ENCODE data around the gene NTNG1.

Gene NTNG1

DNA sequence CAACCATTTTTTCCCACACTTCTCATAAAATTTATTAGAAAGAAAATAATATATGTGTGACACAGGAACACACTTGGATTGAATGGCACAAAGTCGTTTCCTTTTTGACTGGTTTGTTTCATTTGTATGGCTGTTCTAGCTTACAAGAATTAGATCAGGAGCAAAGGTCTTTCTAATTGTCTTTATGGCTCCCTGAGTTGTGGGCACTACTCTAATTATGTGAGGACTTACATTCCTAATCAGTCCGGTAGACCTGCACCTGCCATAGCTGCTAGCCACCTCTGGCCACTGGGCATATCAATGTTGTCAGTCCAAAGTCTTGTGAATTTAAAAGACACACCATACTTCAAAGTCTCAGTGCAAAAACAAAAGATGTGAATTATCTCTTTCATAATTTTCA, 346.7 kb downstream of the NTNG1 start:
- H3K4me3 ChIP-seq (ENCODE audit: low read depth, low read length): no peak overlapping the region
- peaks cover 4% of the 10 kb centered on the region; the same call in 1 of the 2 replicates for H3K4me1 ChIP-seq
- H3K27me3 ChIP-seq: no peaks in the 10 kb centered on the region
- TF ChIP-seq, protein P1, sequence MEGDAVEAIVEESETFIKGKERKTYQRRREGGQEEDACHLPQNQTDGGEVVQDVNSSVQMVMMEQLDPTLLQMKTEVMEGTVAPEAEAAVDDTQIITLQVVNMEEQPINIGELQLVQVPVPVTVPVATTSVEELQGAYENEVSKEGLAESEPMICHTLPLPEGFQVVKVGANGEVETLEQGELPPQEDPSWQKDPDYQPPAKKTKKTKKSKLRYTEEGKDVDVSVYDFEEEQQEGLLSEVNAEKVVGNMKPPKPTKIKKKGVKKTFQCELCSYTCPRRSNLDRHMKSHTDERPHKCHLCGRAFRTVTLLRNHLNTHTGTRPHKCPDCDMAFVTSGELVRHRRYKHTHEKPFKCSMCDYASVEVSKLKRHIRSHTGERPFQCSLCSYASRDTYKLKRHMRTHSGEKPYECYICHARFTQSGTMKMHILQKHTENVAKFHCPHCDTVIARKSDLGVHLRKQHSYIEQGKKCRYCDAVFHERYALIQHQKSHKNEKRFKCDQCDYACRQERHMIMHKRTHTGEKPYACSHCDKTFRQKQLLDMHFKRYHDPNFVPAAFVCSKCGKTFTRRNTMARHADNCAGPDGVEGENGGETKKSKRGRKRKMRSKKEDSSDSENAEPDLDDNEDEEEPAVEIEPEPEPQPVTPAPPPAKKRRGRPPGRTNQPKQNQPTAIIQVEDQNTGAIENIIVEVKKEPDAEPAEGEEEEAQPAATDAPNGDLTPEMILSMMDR (IDR thresholded peaks at IDR 0.05; ENCODE audit: low read depth, low read length): no peak
- DNase-seq: no peak
- no peaks in the 10 kb centered on the region for H3K36me3 ChIP-seq
- H3K9me3 ChIP-seq: no peaks in the 10 kb centered on the region

DNA sequence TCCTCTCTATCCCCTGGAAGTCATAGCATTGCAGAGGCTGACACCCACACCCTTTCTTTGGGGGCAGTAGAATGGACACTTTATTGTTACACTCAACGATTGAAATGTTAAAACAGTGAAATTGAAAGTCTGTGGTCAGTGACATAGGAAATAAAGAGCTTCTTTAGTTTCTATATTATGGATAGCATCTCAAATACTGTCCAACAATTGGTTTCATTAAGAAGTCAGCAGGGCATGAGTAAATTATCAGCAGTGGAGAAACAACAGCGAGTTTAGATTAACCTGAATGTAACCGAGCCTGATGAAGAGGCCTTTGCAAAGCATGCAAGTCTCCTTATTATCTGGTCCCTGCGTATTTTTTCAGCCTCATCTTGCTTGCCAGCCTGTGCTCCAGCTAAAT, 350.7 kb downstream of the NTNG1 start:
- DNase-seq: no peak
- Histone ChIP-seq H3K27me3 (no peaks in the 10 kb centered on the region), H3K9me3 (no peaks in the 10 kb centered on the region), H3K4me3 (ENCODE audit: low read depth, low read length) (no peak overlapping the region), H3K4me1 (peaks cover 12% of the 10 kb centered on the region; the same call in 1 of the 2 replicates), H3K36me3 (no peaks in the 10 kb centered on the region)
- TF ChIP-seq, protein P1 (IDR thresholded peaks at IDR 0.05; ENCODE audit: low read depth, low read length): no peak

DNA sequence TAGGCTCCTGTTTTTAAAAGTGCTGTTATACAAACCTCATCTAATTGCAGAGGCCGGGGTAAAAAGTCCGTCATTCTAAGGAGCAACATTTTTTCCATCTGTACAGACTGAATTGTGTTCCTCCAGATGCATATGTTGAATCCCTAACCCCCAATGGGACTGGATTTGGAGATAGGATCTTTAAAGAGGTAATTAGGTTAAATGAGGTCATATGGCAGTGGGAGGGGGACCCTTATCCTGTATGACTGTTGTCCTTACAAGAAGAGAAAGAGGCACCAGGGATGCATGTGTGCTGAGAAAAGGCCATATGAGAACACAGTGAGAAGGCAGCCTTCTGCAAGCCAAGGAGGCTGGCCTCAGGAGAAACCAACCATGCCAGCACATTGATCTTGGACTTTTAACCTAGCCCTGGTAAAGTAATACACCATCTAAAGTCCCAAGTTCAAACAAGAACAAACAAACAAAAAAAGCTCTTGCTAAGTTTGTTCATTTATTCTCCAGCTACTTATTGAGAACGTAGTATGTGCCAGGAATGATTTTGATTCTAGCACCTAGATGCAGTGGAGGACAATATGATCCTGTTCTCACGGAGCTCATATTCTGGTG, 352.4 kb downstream of the NTNG1 start:
- no peaks in the 10 kb centered on the region for H3K36me3 ChIP-seq
- no peak overlapping the region for H3K4me3 ChIP-seq (ENCODE audit: low read depth, low read length)
- H3K9me3 ChIP-seq: no peaks in the 10 kb centered on the region
- TF ChIP-seq, protein P1 (IDR thresholded peaks at IDR 0.05; ENCODE audit: low read depth, low read length): no peak
- no peaks in the 10 kb centered on the region for H3K27me3 ChIP-seq
- DNase-seq: peak; percentile 46
- H3K4me1 ChIP-seq: peaks cover 12% of the 10 kb centered on the region; the same call in 1 of the 2 replicates

DNA sequence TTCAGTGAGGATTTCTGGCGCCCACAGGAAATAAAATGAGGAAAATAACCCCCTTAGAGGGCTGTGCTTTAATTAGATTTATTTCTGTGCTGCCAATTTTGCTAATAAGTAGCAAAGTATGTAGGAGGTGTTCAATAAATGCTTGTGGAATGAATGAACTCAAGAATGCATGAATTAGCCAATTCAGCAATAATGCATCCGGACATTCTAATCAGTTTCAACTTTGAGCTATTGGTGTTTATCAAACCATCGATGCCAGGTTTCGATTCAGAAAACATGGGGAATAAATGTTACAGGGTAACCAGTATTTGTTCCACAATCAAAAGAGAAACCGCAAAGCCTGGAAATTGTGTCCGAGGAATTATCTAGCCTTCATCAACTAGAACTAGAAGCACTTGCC, 353.2 kb downstream of the NTNG1 start:
- Histone ChIP-seq H3K4me3 (ENCODE audit: low read depth, low read length) (no peak overlapping the region), H3K36me3 (no peaks in the 10 kb centered on the region), H3K9me3 (no peaks in the 10 kb centered on the region), H3K27me3 (no peaks in the 10 kb centered on the region), H3K4me1 (peaks cover 12% of the 10 kb centered on the region; the same call in 1 of the 2 replicates)
- TF ChIP-seq, protein P1 (IDR thresholded peaks at IDR 0.05; ENCODE audit: low read depth, low read length): no peak
- no peak for DNase-seq

DNA sequence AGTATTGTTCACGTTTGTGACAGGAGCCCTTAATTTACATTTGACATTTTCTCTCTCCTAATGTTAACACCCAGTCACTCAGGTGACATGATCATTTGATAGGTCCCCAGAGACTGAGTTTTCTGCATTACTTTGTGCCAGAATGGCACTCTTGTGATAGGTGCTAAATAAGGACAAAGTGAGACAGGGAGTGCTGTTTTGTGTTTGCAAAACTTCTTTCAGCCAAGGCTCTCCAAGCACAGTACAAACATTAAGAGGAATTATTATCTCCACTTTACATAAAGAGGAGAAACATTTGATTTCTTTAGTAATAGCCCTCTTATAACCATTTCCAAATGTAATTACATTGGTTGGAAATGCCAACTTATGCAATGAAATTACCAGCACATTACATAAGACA, 355.2 kb downstream of the NTNG1 start:
- peaks cover 12% of the 10 kb centered on the region; the same call in 1 of the 2 replicates for H3K4me1 ChIP-seq
- H3K27me3 ChIP-seq: no peaks in the 10 kb centered on the region
- TF ChIP-seq, protein P1 (IDR thresholded peaks at IDR 0.05; ENCODE audit: low read depth, low read length): no peak
- H3K4me3 ChIP-seq (ENCODE audit: low read depth, low read length): no peak overlapping the region
- no peaks in the 10 kb centered on the region for H3K36me3 ChIP-seq
- H3K9me3 ChIP-seq: no peaks in the 10 kb centered on the region
- no peak for DNase-seq

DNA sequence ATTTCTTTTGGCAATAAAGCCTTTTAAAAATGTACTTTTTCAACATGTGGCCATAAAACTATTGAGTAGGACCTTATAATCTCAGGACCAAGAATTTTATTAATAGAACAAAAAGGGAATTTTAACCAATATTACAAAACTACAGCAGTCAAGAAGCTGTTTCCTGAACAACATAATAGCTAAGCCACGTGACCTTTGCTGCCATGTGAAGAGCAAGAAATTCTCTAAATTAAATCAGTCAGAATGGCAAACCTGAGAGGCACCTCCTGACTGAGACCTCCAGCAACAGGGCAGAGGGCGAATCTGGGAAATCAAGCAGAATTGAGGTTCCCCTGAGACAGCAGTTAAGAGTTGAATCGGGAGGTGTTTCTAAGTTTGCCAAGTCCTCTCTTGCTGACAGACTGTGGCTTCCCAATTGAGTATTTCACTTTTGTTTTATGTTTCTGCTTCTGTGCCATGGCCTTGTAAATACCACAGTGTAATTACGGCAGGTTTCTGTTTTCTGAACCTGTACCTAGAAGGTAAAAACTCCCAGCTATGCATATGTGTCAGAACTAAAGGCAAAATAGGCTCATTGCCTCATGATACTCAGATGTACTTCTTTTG, 358.4 kb downstream of the NTNG1 start:
- H3K4me1 ChIP-seq: no peaks in the 10 kb centered on the region
- no peaks in the 10 kb centered on the region for H3K36me3 ChIP-seq
- no peak for DNase-seq
- H3K4me3 ChIP-seq (ENCODE audit: low read depth, low read length): no peak overlapping the region
- no peaks in the 10 kb centered on the region for H3K9me3 ChIP-seq
- no peaks in the 10 kb centered on the region for H3K27me3 ChIP-seq
- TF ChIP-seq, protein P1 (IDR thresholded peaks at IDR 0.05; ENCODE audit: low read depth, low read length): no peak
